Measurements from ENCODE around the gene RNF180. TPM values are rescaled to one million over a fixed set of nuclear protein-coding genes. Genes with fewer than 3 reads are reported as not detected.

Gene RNF180
- total and polyA plus RNA-seq, 2 donors (not counting 3 experiments of a cell fraction or from before 2014, with no cell fraction given) = 0.62 to 5.6 TPM

- no TSS peak for BruUV-seq (replicated peaks)
- no peaks in the 10 kb centered on the region for H3K79me2 ChIP-seq (ENCODE audit: control insufficient read depth, insufficient read depth, low read length)
- H3K9ac ChIP-seq (replicated peaks; ENCODE audit: extremely low read depth, insufficient read depth, low read length) = no peak overlapping the region
- no peak overlapping the region for H3K4me2 ChIP-seq (ENCODE audit: insufficient read depth, low read length)
- TF ChIP-seq MAX (IDR thresholded peaks at IDR 0.05; ENCODE audit: insufficient read depth, insufficient read length) (no peak), EZH2 (IDR thresholded peaks at IDR 0.05; ENCODE audit: borderline replicate concordance, low read depth, low read length, severe bottlenecking) (no peak), JUN (IDR thresholded peaks at IDR 0.05; ENCODE audit: borderline replicate concordance, insufficient read depth, insufficient read length, low read depth) (no peak)
- FAIRE-seq (no peak), DNase-seq (ENCODE audit: low read depth, low spot score) (no peak)
- H3K36me3 ChIP-seq (ENCODE audit: control insufficient read depth in 2 of 2, extremely low read depth in 1 of 2, insufficient read depth in 2 of 2, low read length in 2 of 2) = no peaks in the 10 kb centered on the region
- no peaks in the 10 kb centered on the region for H3K9me3 ChIP-seq (replicated peaks; ENCODE audit: control insufficient read depth, insufficient read depth, low read length)
- no peak overlapping the region for H3K27ac ChIP-seq (ENCODE audit: insufficient read depth, low read depth, low read length)
- dilution Hi-C loops (cut with MboI; ENCODE audit: extremely low pct_ligation_motif_present, low sequenced_read_pairs) (no loop called here), intact Hi-C loops (cut with micrococcal nuclease) (no loop called here)
- H3K4me1 ChIP-seq (ENCODE audit: control insufficient read depth, extremely low read depth, insufficient read depth, low read length) = no peaks in the 10 kb centered on the region
- no peaks in the 10 kb centered on the region for H3K9me1 ChIP-seq (replicated peaks; ENCODE audit: control insufficient read depth, extremely low read depth, insufficient read depth, low read length)
- CTCF ChIA-PET = interaction anchor here (1.0 kb wide), 1 partner anchor 33 kb away, joined by 3 read pairs; no protein-coding TSS in a partner anchor
- H3K27me3 ChIP-seq (ENCODE audit: control insufficient read depth in 2 of 2, insufficient read depth in 2 of 2, low read length in 2 of 2) = no peaks in the 10 kb centered on the region
- no peaks in the 10 kb centered on the region for H4K20me1 ChIP-seq (replicated peaks; ENCODE audit: control insufficient read depth, extremely low read depth, insufficient read depth, low read length)
- POLR2A ChIA-PET = no interaction called here
- no peak overlapping the region for H2AFZ ChIP-seq (ENCODE audit: low read depth, low read length)
- H3K4me3 ChIP-seq (replicated peaks in 1 of 3; ENCODE audit: insufficient read depth in 1 of 3, low read depth in 1 of 3, low read length in 3 of 3) = no peak overlapping the region
These were observed 30.3 kb downstream of the RNF180 start for GRCh38 chr5:64195981-64196380.

DNA sequence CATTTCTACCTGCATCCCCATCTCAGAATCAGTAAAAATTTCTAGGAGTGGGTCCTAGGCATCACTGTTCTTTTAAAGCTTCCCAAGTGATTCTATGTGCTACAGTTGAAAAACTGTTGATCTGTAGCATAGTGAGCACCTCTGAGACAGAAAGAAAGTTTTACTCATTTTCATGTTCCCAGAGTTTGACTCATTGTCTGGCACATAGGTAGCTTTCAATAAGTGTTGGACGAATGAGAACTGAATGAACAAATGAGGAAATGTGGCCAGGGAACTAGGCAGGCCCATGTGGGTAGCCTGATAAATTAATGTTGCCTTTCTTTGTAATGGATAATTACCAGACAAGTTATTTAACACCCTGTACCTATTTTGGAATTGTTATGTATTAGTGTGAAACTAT lies 33.8 kb downstream of the RNF180 start:
- TF ChIP-seq GATA2 (IDR thresholded peaks at IDR 0.05; ENCODE audit: insufficient read depth, insufficient read length, low read depth, low read length) = no peak
- H3K4me2 ChIP-seq (ENCODE audit: insufficient read depth, low read length) = no peak overlapping the region
- H3K4me3 ChIP-seq (replicated peaks in 1 of 3; ENCODE audit: insufficient read depth in 1 of 3, low read depth in 1 of 3, low read length in 3 of 3) = no peak overlapping the region
- no peak overlapping the region for H2AFZ ChIP-seq (ENCODE audit: low read depth, low read length)
- POLR2A ChIA-PET = no interaction called here
- no peak overlapping the region for H3K9ac ChIP-seq (replicated peaks; ENCODE audit: extremely low read depth, insufficient read depth, low read length)
- H3K79me2 ChIP-seq (ENCODE audit: control insufficient read depth, insufficient read depth, low read length) = no peaks in the 10 kb centered on the region
- no peaks in the 10 kb centered on the region for H3K9me3 ChIP-seq (replicated peaks; ENCODE audit: control insufficient read depth, insufficient read depth, low read length)
- H3K9me1 ChIP-seq (replicated peaks; ENCODE audit: control insufficient read depth, extremely low read depth, insufficient read depth, low read length) = no peaks in the 10 kb centered on the region
- DNase-seq (ENCODE audit: low read depth, low spot score) (no peak), FAIRE-seq (no peak)
- BruUV-seq (replicated peaks) = no TSS peak
- H4K20me1 ChIP-seq (replicated peaks; ENCODE audit: control insufficient read depth, extremely low read depth, insufficient read depth, low read length) = no peaks in the 10 kb centered on the region
- CTCF ChIA-PET = no interaction called here
- H3K4me1 ChIP-seq (ENCODE audit: control insufficient read depth, extremely low read depth, insufficient read depth, low read length) = no peaks in the 10 kb centered on the region
- intact Hi-C loops (cut with micrococcal nuclease) = no loop called here
- H3K36me3 ChIP-seq (ENCODE audit: control insufficient read depth in 2 of 2, extremely low read depth in 1 of 2, insufficient read depth in 2 of 2, low read length in 2 of 2) = no peaks in the 10 kb centered on the region
- no peaks in the 10 kb centered on the region for H3K27me3 ChIP-seq (ENCODE audit: control insufficient read depth in 2 of 2, insufficient read depth in 2 of 2, low read length in 2 of 2)
- H3K27ac ChIP-seq (ENCODE audit: insufficient read depth, low read depth, low read length) = no peak overlapping the region
- dilution Hi-C loops (cut with MboI; ENCODE audit: extremely low pct_ligation_motif_present, low sequenced_read_pairs) = no loop called here

Measured in endothelial cell of umbilical vein (primary cell).